IMR-90 (cell line): ENCODE data around the gene ELOVL5. TPM values are rescaled to one million over a fixed set of nuclear protein-coding genes. Genes with fewer than 3 reads are reported as not detected.

ENCODE experiments used
- ATAC-seq: fragments of 200-7000 bp; cut with Tn5 transposase; 2 replicates; pipeline ENCODE4 v1.9.1; 2020; ENCODE audit warnings: low read depth, mild to moderate bottlenecking, moderate library complexity
- BruUV-seq: library from RNA; stranded (reverse); fragments of 400-500 nt; replicated peaks from 2 replicates; lab custom pipeline; 2021; lab: Mats Ljungman, UMichigan
- CTCF ChIA-PET: fragments of 300-600 bp; formaldehyde crosslinking; extraction: SDS; loops from one replicate; lab custom pipeline; 2021; ENCODE audit warnings: antibody characterized with exemption; lab: Yijun Ruan, JAX
- POLR2A ChIA-PET: fragments of 300-600 bp; sonication (Branson Sonifier 250); formaldehyde crosslinking; loops from one replicate; lab custom pipeline; 2022; ENCODE audit warnings: antibody characterized with exemption; ENCODE audit not compliant: unreplicated experiment; lab: Charles Lee
- DNase-seq: peaks from one replicate; pipeline ENCODE4 v3.0.0; 2013
- H2AFZ ChIP-seq: replicated peaks from 2 replicates; pipeline ENCODE3; 2013; ENCODE audit warnings: low read length, mild to moderate bottlenecking; ENCODE audit not compliant: poor library complexity
- H2AK5ac ChIP-seq: 2 replicates; pipeline ENCODE4 v1.6.1; 2013; ENCODE audit warnings: low read depth, low read length, inconsistent platforms
- H2AK9ac ChIP-seq: replicated peaks from 2 replicates; pipeline ENCODE3; 2013; ENCODE audit warnings: mild to moderate bottlenecking, low read depth, low read length, moderate library complexity; ENCODE audit not compliant: poor library complexity
- H2BK120ac ChIP-seq: 2 replicates; pipeline ENCODE4 v1.6.1; 2013; ENCODE audit warnings: low read depth, low read length, inconsistent platforms
- H2BK15ac ChIP-seq: 3 replicates; pipeline ENCODE4 v1.6.1; 2013; ENCODE audit warnings: low read depth, low read length, inconsistent platforms
- H2BK20ac ChIP-seq: 2 replicates; pipeline ENCODE4 v1.6.1; 2013; ENCODE audit warnings: low read depth, mild to moderate bottlenecking, inconsistent platforms, low read length, moderate library complexity
- H2BK5ac ChIP-seq: 2 replicates; pipeline ENCODE4 v1.6.1; 2013; ENCODE audit warnings: mild to moderate bottlenecking, low read depth, low read length, inconsistent platforms; ENCODE audit not compliant: poor library complexity, severe bottlenecking
- H3K14ac ChIP-seq: replicated peaks from 2 replicates; pipeline ENCODE4 v1.6.1; 2013; ENCODE audit warnings: low read depth, low read length, inconsistent platforms
- H3K18ac ChIP-seq: 2 replicates; pipeline ENCODE4 v1.6.1; 2013; ENCODE audit warnings: low read depth, low read length, control low read depth
- H3K23ac ChIP-seq: 2 replicates; pipeline ENCODE4 v1.6.1; 2013; ENCODE audit warnings: low read depth, low read length, inconsistent platforms
- H3K27ac ChIP-seq: 2 replicates; pipeline ENCODE4 v1.5.1; 2013; ENCODE audit warnings: mild to moderate bottlenecking, control low read depth, low read length; ENCODE audit not compliant: insufficient read depth
- H3K27me3 ChIP-seq: 2 replicates; pipeline ENCODE4 v1.6.1; 2013; ENCODE audit warnings: low read length; ENCODE audit not compliant: control insufficient read depth, insufficient read depth
- H3K36me3 ChIP-seq: 2 replicates; pipeline ENCODE4 v1.6.1; 2013; ENCODE audit warnings: low read length, mixed read lengths; ENCODE audit not compliant: control insufficient read depth, insufficient read depth
- H3K4ac ChIP-seq: 2 replicates; pipeline ENCODE4 v1.6.1; 2013; ENCODE audit warnings: low read depth, low read length, inconsistent platforms
- H3K4me1 ChIP-seq: 2 replicates; pipeline ENCODE4 v1.6.1; 2013; ENCODE audit warnings: low read length, mixed read lengths; ENCODE audit not compliant: control insufficient read depth, insufficient read depth
- H3K4me2 ChIP-seq: 2 replicates; pipeline ENCODE4 v1.6.1; 2013; ENCODE audit warnings: low read depth, mild to moderate bottlenecking, control low read depth, low read length, moderate library complexity
- H3K4me3 ChIP-seq: 2 replicates; pipeline ENCODE4 v1.5.1; 2013; ENCODE audit warnings: low read depth, mild to moderate bottlenecking, control low read depth, low read length, moderate library complexity; ENCODE audit not compliant: insufficient read depth
- H3K56ac ChIP-seq: 2 replicates; pipeline ENCODE4 v1.6.1; 2013; ENCODE audit warnings: low read length, inconsistent platforms; ENCODE audit not compliant: insufficient read depth; ENCODE audit errors: extremely low read depth
- H3K79me1 ChIP-seq, 2 experiments: 2 replicates each; pipeline ENCODE4 v1.6.1; 2013; ENCODE audit warnings: low read length in 2 of 2, inconsistent platforms in 1 of 2, low read depth in 1 of 2
- H3K9ac ChIP-seq: 2 replicates; pipeline ENCODE4 v1.6.1; 2013; ENCODE audit warnings: low read depth, low read length, control low read depth
- H3K9me1 ChIP-seq: 2 replicates; pipeline ENCODE4 v1.6.1; 2013; ENCODE audit warnings: low read length, inconsistent platforms; ENCODE audit not compliant: insufficient read depth
- H3K9me3 ChIP-seq: 2 replicates; pipeline ENCODE4 v1.6.1; 2013; ENCODE audit warnings: low read length; ENCODE audit not compliant: control insufficient read depth, insufficient read depth
- H4K20me1 ChIP-seq: 2 replicates; pipeline ENCODE4 v1.6.1; 2013; ENCODE audit warnings: low read length, inconsistent platforms; ENCODE audit not compliant: insufficient read depth
- H4K5ac ChIP-seq: 2 replicates; pipeline ENCODE4 v1.6.1; 2013; ENCODE audit warnings: mild to moderate bottlenecking, low read depth, low read length, control low read depth
- H4K8ac ChIP-seq, 2 experiments: 2 replicates each; pipeline ENCODE4 v1.6.1; 2013; ENCODE audit warnings: low read depth in 2 of 2, low read length in 2 of 2, control low read depth in 1 of 2, inconsistent platforms in 1 of 2
- H4K91ac ChIP-seq: 2 replicates; pipeline ENCODE4 v1.6.1; 2013; ENCODE audit warnings: low read depth, low read length, inconsistent platforms; ENCODE audit not compliant: insufficient read depth
- BHLHE40 ChIP-seq: fragments of 150-350 bp; IDR thresholded peaks from 2 replicates; pipeline ENCODE4 v1.6.1; 2016; ENCODE audit warnings: mild to moderate bottlenecking, low read depth, low read length
- CHD1 ChIP-seq: IDR thresholded peaks from 2 replicates; pipeline ENCODE4 v1.6.1; 2012; ENCODE audit warnings: low read depth, low read length, improper control_type of control experiment
- CTCF ChIP-seq: conservative IDR thresholded peaks from 2 replicates; pipeline ENCODE4 v1.5.1; 2012; ENCODE audit warnings: mild to moderate bottlenecking, low read depth, low read length, improper control_type of control experiment
- FOS ChIP-seq: fragments of 150-350 bp; IDR thresholded peaks from 2 replicates; pipeline ENCODE4 v1.6.1; 2016; ENCODE audit warnings: low read depth, low read length
- MAFK ChIP-seq: IDR thresholded peaks from 2 replicates; pipeline ENCODE4 v1.6.1; 2012; ENCODE audit warnings: low read depth, low read length, improper control_type of control experiment
- MAZ ChIP-seq: IDR thresholded peaks from 2 replicates; pipeline ENCODE4 v1.6.1; 2012; ENCODE audit warnings: low read depth, mild to moderate bottlenecking, low read length, improper control_type of control experiment, moderate library complexity, borderline replicate concordance
- MXI1 ChIP-seq: IDR thresholded peaks from 2 replicates; pipeline ENCODE4 v1.6.1; 2012; ENCODE audit warnings: low read depth, mild to moderate bottlenecking, low read length, moderate library complexity, borderline replicate concordance
- RCOR1 ChIP-seq: IDR thresholded peaks from 2 replicates; pipeline ENCODE4 v1.6.1; 2012; ENCODE audit warnings: mild to moderate bottlenecking, low read length, improper control_type of control experiment; ENCODE audit not compliant: insufficient replicate concordance
- SMC3 ChIP-seq: fragments of 150-350 bp; IDR thresholded peaks from 2 replicates; pipeline ENCODE4 v1.6.1; 2016; ENCODE audit warnings: low read depth, mild to moderate bottlenecking, antibody characterized with exemption, low read length, moderate library complexity
- USF2 ChIP-seq: fragments of 150-350 bp; IDR thresholded peaks from 2 replicates; pipeline ENCODE4 v1.6.1; 2017; ENCODE audit warnings: mild to moderate bottlenecking, antibody characterized with exemption, low read length, low read depth
- WGBS, 2 experiments: methylation state at CpG; one replicate each; pipeline versions ENCODE4 v1.1.5 to v1.1.7; 2013; ENCODE audit warnings: missing lambda C conversion rate in 2 of 2; ENCODE audit not compliant: insufficient read length in 1 of 2; ENCODE audit errors: extremely low coverage in 2 of 2; 5-methylcytosine and 5-hydroxymethylcytosine counted together
- dilution Hi-C: fragments of 300-500 bp; cut with HindIII; formaldehyde crosslinking; loops from one replicate; pipeline ENCODE4 v1.14.3; 2018; ENCODE audit warnings: low sequenced_read_pairs; ENCODE audit not compliant: unreplicated experiment
- in situ Hi-C: fragments of 300-500 bp; cut with MboI; formaldehyde crosslinking; loops from 3 replicates; pipeline ENCODE4 v1.14.3; 2019; ENCODE audit warnings: low sequenced_read_pairs, inconsistent platforms, mixed read lengths
- intact Hi-C: fragments of 100-400 bp; cut with micrococcal nuclease; formaldehyde crosslinking; loops from 2 replicates; pipeline ENCODE4 v1.10.0; 2022
- polyA plus RNA-seq, 3 experiments: library from polyadenylated mRNA; depleted of rRNA; stranded (reverse); fragments of >200 nt; gene quantifications; 2 replicates each; pipeline ENCODE4 v1.2.3, GENCODE V29; 2012; ENCODE audit warnings: low replicate concordance in 1 of 3
- total RNA-seq: library from RNA; depleted of rRNA; stranded (reverse); fragments of >200 nt; gene quantifications from 2 replicates; pipeline ENCODE4 v1.2.3, GENCODE V29; 2012
- TF ChIP-seq, protein P1 (sequence below): fragments of 150-350 bp; IDR thresholded peaks from 2 replicates; pipeline ENCODE4 v1.6.1; 2016; ENCODE audit warnings: low read depth, mild to moderate bottlenecking, low read length, moderate library complexity, borderline replicate concordance

Gene ELOVL5
- total and polyA plus RNA-seq, 2 of the 4 experiments (the other 2 are of a cell fraction), result 32.1 to 42.3 TPM

- Histone ChIP-seq H3K9me3 (no peaks in the 10 kb centered on the region), H3K9me1 (peaks cover 24% of the 10 kb centered on the region), H4K5ac (no peak overlapping the region), H2AK9ac (no peak overlapping the region), H2BK120ac (no peak overlapping the region), H3K23ac (no peak overlapping the region), H2BK5ac (no peak overlapping the region), H3K27ac (no peak overlapping the region), H2AFZ (no peak overlapping the region), H4K20me1 (peaks cover 3% of the 10 kb centered on the region), H2BK20ac (no peak overlapping the region), H4K91ac (no peak overlapping the region), H3K27me3 (no peaks in the 10 kb centered on the region), H3K36me3 (no peaks in the 10 kb centered on the region), H3K56ac (no peak overlapping the region), H3K4me1 (peaks cover 2% of the 10 kb centered on the region), H2BK15ac (no peak overlapping the region), H3K14ac (no peak overlapping the region), H3K4me2 (no peak overlapping the region), H4K8ac (no peak overlapping the region), H2AK5ac (no peak overlapping the region), H3K18ac (no peak overlapping the region), H3K4ac (no peak overlapping the region), H3K4me3 (no peak overlapping the region), H3K79me1 (peaks cover 53 to 70% of the 10 kb centered on the region in 2 experiments), H3K9ac (no peak overlapping the region)
- intact Hi-C loops (no loop called here), in situ Hi-C loops (no loop called here), dilution Hi-C loops (no loop called here)
- no peak for ATAC-seq
- no TSS peak for BruUV-seq
- TF ChIP-seq SMC3 (no peak), BHLHE40 (no peak), CHD1 (no peak), FOS (no peak), MXI1 (no peak), MAZ (no peak), RCOR1 (no peak), CTCF (no peak), MAFK (no peak), USF2 (no peak)
- TF ChIP-seq, protein P1, sequence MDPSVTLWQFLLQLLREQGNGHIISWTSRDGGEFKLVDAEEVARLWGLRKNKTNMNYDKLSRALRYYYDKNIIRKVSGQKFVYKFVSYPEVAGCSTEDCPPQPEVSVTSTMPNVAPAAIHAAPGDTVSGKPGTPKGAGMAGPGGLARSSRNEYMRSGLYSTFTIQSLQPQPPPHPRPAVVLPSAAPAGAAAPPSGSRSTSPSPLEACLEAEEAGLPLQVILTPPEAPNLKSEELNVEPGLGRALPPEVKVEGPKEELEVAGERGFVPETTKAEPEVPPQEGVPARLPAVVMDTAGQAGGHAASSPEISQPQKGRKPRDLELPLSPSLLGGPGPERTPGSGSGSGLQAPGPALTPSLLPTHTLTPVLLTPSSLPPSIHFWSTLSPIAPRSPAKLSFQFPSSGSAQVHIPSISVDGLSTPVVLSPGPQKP, result no peak
- CTCF ChIA-PET, result interaction anchor here (1.0 kb wide), 1 partner anchor 23 kb away, joined by 3 read pairs; no protein-coding TSS in a partner anchor
- no CpG with 5 or more reads among the region's 7 CpGs for WGBS, 2 experiments
- DNase-seq, result no peak
- POLR2A ChIA-PET, result no interaction called here
These were observed 49.3 kb downstream of the ELOVL5 start for GRCh38 chr6:53299331-53300005.
